Measurements from ENCODE around the gene KDM4C. TPM values are rescaled to one million over a fixed set of nuclear protein-coding genes. Genes with fewer than 3 reads are reported as not detected.
A peak's percentile ranks its signal among the peaks of the same experiment; 100 is the strongest.

Gene KDM4C
- total RNA-seq, 1 donor from 2014 or later: 11.1 TPM

DNA sequence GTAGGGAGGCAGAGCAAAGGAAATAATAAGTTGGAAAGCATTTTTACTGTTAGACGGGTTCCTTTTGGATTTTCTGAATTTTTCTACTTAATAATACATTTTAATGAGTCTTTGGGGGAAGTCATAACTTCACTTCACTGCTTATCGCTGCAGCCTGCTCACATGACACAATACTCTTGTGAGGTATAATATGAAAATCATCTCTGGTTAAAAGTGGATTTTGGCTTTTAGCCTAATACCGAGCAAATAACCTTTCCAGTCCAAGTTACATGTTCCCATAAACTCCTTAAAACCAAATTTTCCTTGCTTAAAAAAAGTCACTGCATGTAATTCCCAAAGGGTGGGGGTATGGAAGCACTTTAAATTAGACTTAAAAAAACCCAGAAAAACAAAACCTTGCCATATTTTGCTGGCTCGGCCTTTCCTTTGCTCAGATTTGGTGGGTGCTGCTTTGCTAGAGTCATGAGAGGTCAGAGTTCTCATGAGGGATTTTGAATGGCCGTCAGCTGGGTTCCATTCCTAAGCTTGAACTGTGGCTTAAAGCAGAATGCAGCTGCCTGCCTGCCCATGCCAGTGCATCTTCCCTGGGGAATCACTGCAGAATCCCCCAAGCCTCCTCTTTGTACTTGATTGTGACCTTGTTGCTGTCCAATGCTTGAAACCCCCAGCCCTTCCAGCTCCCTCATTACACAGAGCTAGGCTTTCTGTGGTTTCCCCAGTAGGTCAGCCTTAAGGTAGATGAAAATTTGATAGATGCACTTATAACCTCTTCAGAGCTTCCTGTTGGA, 331.8 kb downstream of the KDM4C start:
- no peaks in the 10 kb centered on the region for H3F3A ChIP-seq (ENCODE audit: low read depth)
- Mint-ChIP-seq H3K36me3 (peaks cover 3% of the 10 kb centered on the region), H3K9me3 (no peaks in the 10 kb centered on the region), H3K27me3 (ENCODE audit: insufficient read depth, low read depth) (peaks cover 5% of the 10 kb centered on the region), H3K27ac (no peak overlapping the region), H3K4me3 (no peak overlapping the region), H3K4me1 (peaks cover 16% of the 10 kb centered on the region)
- H3K27me3 ChIP-seq: no peaks in the 10 kb centered on the region
- H3K9ac ChIP-seq: no peak overlapping the region
- TF ChIP-seq EZH2phosphoT487 (IDR thresholded peaks at IDR 0.05) (no peak), EZH2 (IDR thresholded peaks at IDR 0.05) (no peak)
- TF ChIP-seq, protein P1, sequence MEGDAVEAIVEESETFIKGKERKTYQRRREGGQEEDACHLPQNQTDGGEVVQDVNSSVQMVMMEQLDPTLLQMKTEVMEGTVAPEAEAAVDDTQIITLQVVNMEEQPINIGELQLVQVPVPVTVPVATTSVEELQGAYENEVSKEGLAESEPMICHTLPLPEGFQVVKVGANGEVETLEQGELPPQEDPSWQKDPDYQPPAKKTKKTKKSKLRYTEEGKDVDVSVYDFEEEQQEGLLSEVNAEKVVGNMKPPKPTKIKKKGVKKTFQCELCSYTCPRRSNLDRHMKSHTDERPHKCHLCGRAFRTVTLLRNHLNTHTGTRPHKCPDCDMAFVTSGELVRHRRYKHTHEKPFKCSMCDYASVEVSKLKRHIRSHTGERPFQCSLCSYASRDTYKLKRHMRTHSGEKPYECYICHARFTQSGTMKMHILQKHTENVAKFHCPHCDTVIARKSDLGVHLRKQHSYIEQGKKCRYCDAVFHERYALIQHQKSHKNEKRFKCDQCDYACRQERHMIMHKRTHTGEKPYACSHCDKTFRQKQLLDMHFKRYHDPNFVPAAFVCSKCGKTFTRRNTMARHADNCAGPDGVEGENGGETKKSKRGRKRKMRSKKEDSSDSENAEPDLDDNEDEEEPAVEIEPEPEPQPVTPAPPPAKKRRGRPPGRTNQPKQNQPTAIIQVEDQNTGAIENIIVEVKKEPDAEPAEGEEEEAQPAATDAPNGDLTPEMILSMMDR (IDR thresholded peaks at IDR 0.05): no peak
- no peaks in the 10 kb centered on the region for H3K36me3 ChIP-seq
- peaks cover 6% of the 10 kb centered on the region for H3K4me1 ChIP-seq
- H3K79me2 ChIP-seq (ENCODE audit: low read depth): no peaks in the 10 kb centered on the region
- no peak overlapping the region for H3K4me2 ChIP-seq
- no peak overlapping the region for H3K4me3 ChIP-seq
- no peak overlapping the region for H3K27ac ChIP-seq
- DNase-seq (ENCODE audit: low spot score): peak; percentile 24
- peaks cover 4% of the 10 kb centered on the region for H4K20me1 ChIP-seq (ENCODE audit: low read depth)
- H3K9me3 ChIP-seq (ENCODE audit: low read depth): no peaks in the 10 kb centered on the region
- H2AFZ ChIP-seq (replicated peaks): no peak overlapping the region

DNA sequence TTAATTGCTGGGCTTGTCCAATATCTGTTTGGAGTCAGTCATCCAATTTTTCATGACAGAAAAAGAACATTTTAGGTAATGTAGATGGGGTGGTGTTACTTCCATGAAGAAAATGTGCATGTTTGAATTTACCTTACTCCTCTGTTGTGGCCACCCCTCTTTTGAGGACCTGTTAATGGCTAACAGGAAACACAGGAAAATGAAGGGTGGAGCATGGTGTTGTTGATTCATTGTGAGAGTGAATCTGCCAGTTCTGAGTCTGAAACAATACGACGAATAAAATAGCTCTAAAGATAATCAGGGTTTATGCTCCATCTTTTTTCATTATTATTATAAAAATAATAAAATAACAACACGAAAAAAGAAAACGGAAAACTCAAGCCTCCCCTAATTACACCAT, 335.3 kb downstream of the KDM4C start:
- Histone ChIP-seq H3K4me2 (no peak overlapping the region), H3K36me3 (no peaks in the 10 kb centered on the region), H3K4me1 (peaks cover 6% of the 10 kb centered on the region), H3K79me2 (ENCODE audit: low read depth) (no peaks in the 10 kb centered on the region), H3K9ac (no peak overlapping the region), H2AFZ (replicated peaks) (no peak overlapping the region), H3F3A (ENCODE audit: low read depth) (no peaks in the 10 kb centered on the region), H3K4me3 (no peak overlapping the region), H3K27me3 (no peaks in the 10 kb centered on the region), H3K27ac (no peak overlapping the region), H3K9me3 (ENCODE audit: low read depth) (no peaks in the 10 kb centered on the region), H4K20me1 (ENCODE audit: low read depth) (peaks cover 4% of the 10 kb centered on the region)
- TF ChIP-seq EZH2phosphoT487 (IDR thresholded peaks at IDR 0.05) (no peak), EZH2 (IDR thresholded peaks at IDR 0.05) (no peak)
- TF ChIP-seq, protein P1 (IDR thresholded peaks at IDR 0.05): no peak
- Mint-ChIP-seq H3K9me3 (no peaks in the 10 kb centered on the region), H3K4me1 (peaks cover 19% of the 10 kb centered on the region), H3K36me3 (no peaks in the 10 kb centered on the region), H3K4me3 (no peak overlapping the region), H3K27ac (no peak overlapping the region), H3K27me3 (ENCODE audit: insufficient read depth, low read depth) (peaks cover 2% of the 10 kb centered on the region)
- no peak for DNase-seq (ENCODE audit: low spot score)

DNA sequence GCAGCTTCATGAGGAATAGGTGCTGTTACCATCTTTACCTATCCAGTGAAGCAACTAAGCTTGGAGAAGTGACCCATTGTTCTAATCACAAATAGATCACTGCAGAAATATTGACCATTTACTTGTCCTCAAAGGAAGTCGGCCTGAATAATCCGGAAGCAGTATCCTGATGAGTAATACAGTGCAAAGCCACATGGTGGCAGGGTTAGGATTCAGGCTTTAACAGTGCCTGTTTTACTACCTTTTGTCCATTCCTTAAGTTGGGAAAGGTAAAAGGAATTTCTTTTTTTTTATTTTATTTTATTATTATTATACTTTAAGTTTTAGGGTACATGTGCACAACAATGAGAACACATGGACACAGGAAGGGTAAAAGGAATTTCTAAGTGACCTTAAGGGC, 336.3 kb downstream of the KDM4C start:
- H3K4me3 ChIP-seq: no peak overlapping the region
- peaks cover 6% of the 10 kb centered on the region for H3K4me1 ChIP-seq
- TF ChIP-seq EZH2 (IDR thresholded peaks at IDR 0.05): no peak
- TF ChIP-seq, protein P1 (IDR thresholded peaks at IDR 0.05): peak; percentile 60
- no peaks in the 10 kb centered on the region for H3F3A ChIP-seq (ENCODE audit: low read depth)
- no peaks in the 10 kb centered on the region for H3K9me3 ChIP-seq (ENCODE audit: low read depth)
- H3K79me2 ChIP-seq (ENCODE audit: low read depth): no peaks in the 10 kb centered on the region
- peaks cover 19% of the 10 kb centered on the region for H3K4me1 Mint-ChIP-seq
- no peak overlapping the region for H3K4me2 ChIP-seq
- no peak overlapping the region for H2AFZ ChIP-seq (replicated peaks)
- no peaks in the 10 kb centered on the region for H3K36me3 Mint-ChIP-seq
- H3K27me3 Mint-ChIP-seq (ENCODE audit: insufficient read depth, low read depth): peaks cover 2% of the 10 kb centered on the region
- H3K27ac Mint-ChIP-seq: no peak overlapping the region
- no peaks in the 10 kb centered on the region for H3K36me3 ChIP-seq
- H4K20me1 ChIP-seq (ENCODE audit: low read depth): peaks cover 4% of the 10 kb centered on the region
- no peaks in the 10 kb centered on the region for H3K27me3 ChIP-seq
- H3K27ac ChIP-seq: no peak overlapping the region
- no peak overlapping the region for H3K4me3 Mint-ChIP-seq
- peak; percentile 48 for DNase-seq (ENCODE audit: low spot score)
- H3K9ac ChIP-seq: no peak overlapping the region
- no peaks in the 10 kb centered on the region for H3K9me3 Mint-ChIP-seq

All from neural progenitor cell (in vitro differentiated cells).